Calu3 (cell line): ENCODE measurements around the gene FAM13C. TPM values are rescaled to one million over a fixed set of nuclear protein-coding genes. Genes with fewer than 3 reads are reported as not detected.

ENCODE experiments used
- BruUV-seq: library from RNA; stranded (reverse); fragments of 400-500 nt; replicated peaks from 2 replicates; lab custom pipeline; 2021; lab: Mats Ljungman, UMichigan
- CTCF ChIA-PET: fragments of 300-600 bp; sonication (Branson Sonifier 250); formaldehyde crosslinking; loops from one replicate; lab custom pipeline; 2022; ENCODE audit warnings: antibody characterized with exemption; lab: Charles Lee
- DNase-seq: peaks from one replicate; pipeline ENCODE4 v3.0.0; 2022
- H3K27ac Mint-ChIP-seq: one replicate; pipeline ENCODE4 v1.8.0; 2022; ENCODE audit warnings: mixed read lengths; ENCODE audit not compliant: unreplicated experiment
- H3K27me3 Mint-ChIP-seq: one replicate; pipeline ENCODE4 v1.8.0; 2022; ENCODE audit warnings: mixed read lengths; ENCODE audit not compliant: unreplicated experiment
- H3K36me3 Mint-ChIP-seq: one replicate; pipeline ENCODE4 v1.8.0; 2022; ENCODE audit warnings: mild to moderate bottlenecking, moderate library complexity, mixed read lengths; ENCODE audit not compliant: insufficient read depth, unreplicated experiment
- H3K4me1 Mint-ChIP-seq: one replicate; pipeline ENCODE4 v1.8.0; 2022; ENCODE audit warnings: mild to moderate bottlenecking, low read depth, mixed read lengths; ENCODE audit not compliant: unreplicated experiment
- H3K4me3 Mint-ChIP-seq: one replicate; pipeline ENCODE4 v1.8.0; 2022; ENCODE audit warnings: mild to moderate bottlenecking, low read depth, moderate library complexity, mixed read lengths; ENCODE audit not compliant: unreplicated experiment
- H3K9me3 Mint-ChIP-seq: one replicate; pipeline ENCODE4 v1.8.0; 2022; ENCODE audit warnings: low read depth, mixed read lengths; ENCODE audit not compliant: unreplicated experiment
- intact Hi-C: fragments of 100-400 bp; cut with micrococcal nuclease; formaldehyde crosslinking; loops from one replicate; pipeline ENCODE4 v1.10.0; 2022; ENCODE audit not compliant: unreplicated experiment
- total RNA-seq: library from RNA; stranded (reverse); gene quantifications from 2 replicates; pipeline ENCODE4 v1.2.3, GENCODE V29; 2022
- TF ChIP-seq, protein P1 (sequence below): fragments of 200-600 bp; IDR thresholded peaks from one replicate; pipeline ENCODE4 v1.8.0; 2022; ENCODE audit warnings: antibody characterized with exemption; ENCODE audit not compliant: unreplicated experiment

FAM13C gene
- total RNA-seq, 1 experiment from 2014 or later = not detected

DNA sequence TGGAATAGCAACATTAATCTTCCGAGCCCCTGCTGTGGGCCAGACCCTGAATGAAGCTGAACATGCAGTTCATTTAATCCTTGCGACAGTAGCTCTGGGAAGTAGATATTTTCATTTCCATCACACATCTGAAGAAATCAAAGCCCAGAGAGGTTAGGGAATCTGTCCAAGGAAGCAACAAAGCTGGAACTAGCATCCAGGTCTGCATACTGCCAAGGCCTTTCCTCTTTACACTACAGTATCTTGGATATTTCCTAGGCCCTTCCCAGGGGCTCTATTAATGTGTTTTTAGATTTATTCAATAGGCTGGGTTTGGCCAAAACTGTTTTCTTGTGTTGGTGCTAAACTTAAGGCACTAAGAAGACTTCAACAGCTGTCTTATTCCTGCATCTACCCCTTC is 48.1 kb downstream of the FAM13C start:
- no TSS peak for BruUV-seq
- CTCF ChIA-PET = no interaction called here
- intact Hi-C loops = no loop called here
- Mint-ChIP-seq H3K36me3 (no peaks in the 10 kb centered on the region), H3K4me1 (no peaks in the 10 kb centered on the region), H3K27ac (no peak overlapping the region), H3K9me3 (no peaks in the 10 kb centered on the region), H3K27me3 (peaks cover 66% of the 10 kb centered on the region), H3K4me3 (no peak overlapping the region)
- DNase-seq = no peak
- TF ChIP-seq, protein P1, sequence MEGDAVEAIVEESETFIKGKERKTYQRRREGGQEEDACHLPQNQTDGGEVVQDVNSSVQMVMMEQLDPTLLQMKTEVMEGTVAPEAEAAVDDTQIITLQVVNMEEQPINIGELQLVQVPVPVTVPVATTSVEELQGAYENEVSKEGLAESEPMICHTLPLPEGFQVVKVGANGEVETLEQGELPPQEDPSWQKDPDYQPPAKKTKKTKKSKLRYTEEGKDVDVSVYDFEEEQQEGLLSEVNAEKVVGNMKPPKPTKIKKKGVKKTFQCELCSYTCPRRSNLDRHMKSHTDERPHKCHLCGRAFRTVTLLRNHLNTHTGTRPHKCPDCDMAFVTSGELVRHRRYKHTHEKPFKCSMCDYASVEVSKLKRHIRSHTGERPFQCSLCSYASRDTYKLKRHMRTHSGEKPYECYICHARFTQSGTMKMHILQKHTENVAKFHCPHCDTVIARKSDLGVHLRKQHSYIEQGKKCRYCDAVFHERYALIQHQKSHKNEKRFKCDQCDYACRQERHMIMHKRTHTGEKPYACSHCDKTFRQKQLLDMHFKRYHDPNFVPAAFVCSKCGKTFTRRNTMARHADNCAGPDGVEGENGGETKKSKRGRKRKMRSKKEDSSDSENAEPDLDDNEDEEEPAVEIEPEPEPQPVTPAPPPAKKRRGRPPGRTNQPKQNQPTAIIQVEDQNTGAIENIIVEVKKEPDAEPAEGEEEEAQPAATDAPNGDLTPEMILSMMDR = no peak

DNA sequence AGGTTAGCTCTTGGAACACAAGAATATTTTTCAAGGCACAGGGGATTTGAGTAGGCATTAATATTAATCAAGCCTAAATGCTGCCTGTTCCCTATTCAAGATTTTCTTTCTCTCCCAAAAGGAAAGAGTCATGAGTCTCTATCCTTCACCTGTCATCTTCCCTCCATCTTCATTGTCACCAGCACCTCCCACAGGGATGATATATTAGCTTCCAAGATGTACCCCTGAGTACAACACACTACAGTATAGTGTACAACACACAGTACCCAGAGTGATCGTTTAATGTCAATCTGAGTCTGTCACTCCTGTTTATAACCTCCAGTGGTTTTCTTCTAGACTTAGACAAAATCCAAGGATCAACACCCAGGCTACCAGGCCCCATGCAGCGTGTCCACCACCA is 50.1 kb downstream of the FAM13C start:
- intact Hi-C loops = no loop called here
- no TSS peak for BruUV-seq

DNA sequence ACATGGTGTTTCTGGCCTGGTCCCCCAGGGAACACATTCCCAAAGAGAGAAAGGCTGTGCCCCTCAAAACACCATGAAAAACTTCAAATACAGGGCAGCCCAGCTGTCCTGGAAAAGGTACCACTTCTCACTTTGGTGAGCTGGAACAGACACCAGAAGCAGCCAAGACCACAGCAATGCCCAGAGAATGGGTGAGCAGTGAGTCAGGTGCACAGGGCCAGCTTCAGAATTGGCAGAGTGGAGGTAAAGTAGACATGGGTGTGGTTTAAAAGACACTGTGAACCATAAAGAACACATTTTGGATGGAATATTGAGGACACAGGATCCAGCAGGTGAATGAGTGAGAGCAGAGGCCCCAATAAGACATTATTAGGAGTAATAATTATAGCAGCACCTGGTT is 51.3 kb downstream of the FAM13C start:
- Mint-ChIP-seq H3K27ac (no peak overlapping the region), H3K9me3 (no peaks in the 10 kb centered on the region), H3K4me1 (no peaks in the 10 kb centered on the region), H3K4me3 (no peak overlapping the region), H3K27me3 (peaks cover 85% of the 10 kb centered on the region), H3K36me3 (no peaks in the 10 kb centered on the region)
- intact Hi-C loops = no loop called here
- no TSS peak for BruUV-seq
- CTCF ChIA-PET = no interaction called here
- TF ChIP-seq, protein P1 = no peak
- no peak for DNase-seq

More for the DNA sequence above, 50.1 kb downstream of the FAM13C start:
- H3K27ac Mint-ChIP-seq = no peak overlapping the region
- TF ChIP-seq, protein P1 = no peak
- H3K4me1 Mint-ChIP-seq = no peaks in the 10 kb centered on the region
- no peaks in the 10 kb centered on the region for H3K9me3 Mint-ChIP-seq
- H3K4me3 Mint-ChIP-seq = no peak overlapping the region
- CTCF ChIA-PET = interaction anchor here (0.7 kb wide), 1 partner anchor 55 kb away, joined by 3 read pairs; no protein-coding TSS in a partner anchor
- no peak for DNase-seq
- no peaks in the 10 kb centered on the region for H3K36me3 Mint-ChIP-seq
- peaks cover 73% of the 10 kb centered on the region for H3K27me3 Mint-ChIP-seq

DNA sequence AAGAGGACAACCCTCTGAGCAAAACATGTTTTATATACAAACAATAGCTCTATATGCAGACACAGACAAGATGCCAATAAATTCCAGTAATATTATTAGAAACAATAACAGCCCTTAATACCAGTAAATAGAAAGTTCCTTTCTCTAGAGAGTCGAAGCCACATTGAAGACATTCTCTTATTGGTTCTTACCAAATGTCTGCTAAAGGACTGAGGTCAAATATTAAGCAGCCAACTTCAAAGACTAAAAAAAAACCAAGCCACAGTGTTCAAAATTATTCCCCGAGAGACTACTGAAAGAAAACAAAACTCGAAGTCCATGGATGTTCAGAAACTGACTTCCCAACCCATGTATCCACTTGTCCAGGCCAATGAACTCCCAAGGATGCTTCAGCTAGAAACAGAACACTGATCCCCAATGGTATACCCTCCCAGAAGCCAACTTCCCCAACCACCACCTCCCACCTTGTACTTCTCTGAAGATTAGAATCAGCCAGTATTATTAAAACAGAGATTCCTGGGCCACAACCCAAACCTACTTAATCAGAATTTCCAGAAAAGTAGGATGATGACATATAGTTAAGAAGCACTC is 51.9 kb downstream of the FAM13C start:
- no peaks in the 10 kb centered on the region for H3K36me3 Mint-ChIP-seq
- H3K4me1 Mint-ChIP-seq = no peaks in the 10 kb centered on the region
- H3K27me3 Mint-ChIP-seq = peaks cover 88% of the 10 kb centered on the region
- CTCF ChIA-PET = no interaction called here
- TF ChIP-seq, protein P1 = no peak
- no peak for DNase-seq
- intact Hi-C loops = no loop called here
- no peak overlapping the region for H3K27ac Mint-ChIP-seq
- no TSS peak for BruUV-seq
- H3K9me3 Mint-ChIP-seq = no peaks in the 10 kb centered on the region
- no peak overlapping the region for H3K4me3 Mint-ChIP-seq
